ENCODE results near the gene PLN.

The PLN gene

GRCh38 chr6:118525913-118526780, 21.9 kb upstream of the PLN start:
- Histone ChIP-seq H3K9me3 (ENCODE audit: severe bottlenecking) (no peaks in the 10 kb centered on the region), H3K27ac (no peak overlapping the region), H3K27me3 (ENCODE audit: insufficient read depth, low read depth, severe bottlenecking) (no peaks in the 10 kb centered on the region), H3K4me3 (ENCODE audit: low read depth, low read length) (no peak overlapping the region), H3K36me3 (peaks cover 3% of the 10 kb centered on the region)
- no peak for DNase-seq
- no peak for TF ChIP-seq CTCF (IDR thresholded peaks at IDR 0.05; ENCODE audit: low read depth, low read length)

GRCh38 chr6:118528129-118528528, 20.0 kb upstream of the PLN start:
- H3K36me3 ChIP-seq: peaks cover 3% of the 10 kb centered on the region
- no peak overlapping the region for H3K27ac ChIP-seq
- H3K9me3 ChIP-seq (ENCODE audit: severe bottlenecking): no peaks in the 10 kb centered on the region
- no peak overlapping the region for H3K4me3 ChIP-seq (ENCODE audit: low read depth, low read length)
- no peak for DNase-seq
- no peak for TF ChIP-seq CTCF (IDR thresholded peaks at IDR 0.05; ENCODE audit: low read depth, low read length)
- no peaks in the 10 kb centered on the region for H3K27me3 ChIP-seq (ENCODE audit: insufficient read depth, low read depth, severe bottlenecking)

- TF ChIP-seq CTCF (IDR thresholded peaks at IDR 0.05; ENCODE audit: low read depth, low read length): no peak
- no peak for DNase-seq
- Histone ChIP-seq H3K36me3 (no peaks in the 10 kb centered on the region), H3K27ac (no peak overlapping the region), H3K9me3 (ENCODE audit: severe bottlenecking) (no peaks in the 10 kb centered on the region), H3K27me3 (ENCODE audit: insufficient read depth, low read depth, severe bottlenecking) (no peaks in the 10 kb centered on the region), H3K4me3 (ENCODE audit: low read depth, low read length) (no peak overlapping the region)
These were observed 18.3 kb upstream of the PLN start for GRCh38 chr6:118529756-118530155.

GRCh38 chr6:118530942-118531341, 17.2 kb upstream of the PLN start:
- Histone ChIP-seq H3K27ac (no peak overlapping the region), H3K36me3 (no peaks in the 10 kb centered on the region), H3K9me3 (ENCODE audit: severe bottlenecking) (no peaks in the 10 kb centered on the region), H3K27me3 (ENCODE audit: insufficient read depth, low read depth, severe bottlenecking) (no peaks in the 10 kb centered on the region), H3K4me3 (ENCODE audit: low read depth, low read length) (no peak overlapping the region)
- no peak for TF ChIP-seq CTCF (IDR thresholded peaks at IDR 0.05; ENCODE audit: low read depth, low read length)
- DNase-seq: no peak

- Histone ChIP-seq H3K27ac (no peak overlapping the region), H3K4me3 (ENCODE audit: low read depth, low read length) (no peak overlapping the region), H3K9me3 (ENCODE audit: severe bottlenecking) (no peaks in the 10 kb centered on the region), H3K27me3 (ENCODE audit: insufficient read depth, low read depth, severe bottlenecking) (no peaks in the 10 kb centered on the region), H3K36me3 (no peaks in the 10 kb centered on the region)
- DNase-seq: no peak
- TF ChIP-seq CTCF (IDR thresholded peaks at IDR 0.05; ENCODE audit: low read depth, low read length): no peak
These were observed 12.8 kb upstream of the PLN start for GRCh38 chr6:118535176-118535844.
